GM12873 (cell line): Measurements from ENCODE around the gene ABCG8.

Experiments
- CTCF ChIP-seq: IDR thresholded peaks from 2 replicates; pipeline ENCODE4 v1.5.1; 2012; ENCODE audit warnings: low read depth, mild to moderate bottlenecking, moderate library complexity, low read length, control low read depth; ENCODE audit not compliant: insufficient read depth; ENCODE audit errors: missing control alignments

Gene ABCG8

DNA sequence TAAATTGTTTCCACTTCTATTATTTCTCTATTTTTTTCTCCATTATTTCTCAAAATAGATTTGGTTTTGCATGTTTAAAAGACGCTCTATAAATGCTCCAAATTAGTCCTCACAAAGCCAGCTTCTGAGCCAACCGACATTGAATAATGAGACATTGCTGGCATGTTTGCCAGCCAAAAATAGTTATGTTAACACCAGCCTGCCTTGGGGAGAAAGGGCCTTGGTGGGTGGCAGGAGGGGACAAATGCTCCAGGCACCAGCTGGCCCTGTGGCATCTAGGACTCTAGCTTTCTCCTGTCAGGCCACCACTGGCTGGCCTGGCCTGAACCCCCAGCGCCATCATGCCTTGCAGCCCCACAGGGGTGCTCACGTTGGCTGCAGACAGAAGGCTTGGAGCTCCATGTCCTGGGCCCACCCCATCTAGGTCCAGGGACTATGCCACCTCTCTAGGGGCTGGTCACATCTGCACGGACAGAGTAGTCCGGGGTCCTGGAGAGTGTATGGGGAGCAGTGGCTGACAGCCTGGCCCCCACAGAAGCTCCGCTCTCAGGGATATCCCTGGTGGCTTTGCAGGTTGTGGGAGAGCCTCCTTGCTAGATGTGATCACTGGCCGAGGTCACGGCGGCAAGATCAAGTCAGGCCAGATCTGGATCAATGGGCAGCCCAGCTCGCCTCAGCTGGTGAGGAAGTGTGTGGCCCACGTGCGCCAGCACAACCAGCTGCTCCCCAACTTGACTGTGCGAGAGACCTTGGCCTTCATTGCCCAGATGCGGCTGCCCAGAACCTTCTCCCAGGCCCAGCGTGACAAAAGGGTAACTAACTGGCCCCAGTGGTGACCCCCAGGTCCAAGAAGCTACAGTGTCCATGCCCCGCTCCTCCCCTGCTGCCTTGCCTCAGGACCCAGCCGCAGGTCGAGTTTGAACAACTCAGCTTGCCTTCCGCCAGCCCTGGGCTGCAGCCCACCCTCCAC is 12.5 kb downstream of the ABCG8 start:
- TF ChIP-seq CTCF = no peak

DNA sequence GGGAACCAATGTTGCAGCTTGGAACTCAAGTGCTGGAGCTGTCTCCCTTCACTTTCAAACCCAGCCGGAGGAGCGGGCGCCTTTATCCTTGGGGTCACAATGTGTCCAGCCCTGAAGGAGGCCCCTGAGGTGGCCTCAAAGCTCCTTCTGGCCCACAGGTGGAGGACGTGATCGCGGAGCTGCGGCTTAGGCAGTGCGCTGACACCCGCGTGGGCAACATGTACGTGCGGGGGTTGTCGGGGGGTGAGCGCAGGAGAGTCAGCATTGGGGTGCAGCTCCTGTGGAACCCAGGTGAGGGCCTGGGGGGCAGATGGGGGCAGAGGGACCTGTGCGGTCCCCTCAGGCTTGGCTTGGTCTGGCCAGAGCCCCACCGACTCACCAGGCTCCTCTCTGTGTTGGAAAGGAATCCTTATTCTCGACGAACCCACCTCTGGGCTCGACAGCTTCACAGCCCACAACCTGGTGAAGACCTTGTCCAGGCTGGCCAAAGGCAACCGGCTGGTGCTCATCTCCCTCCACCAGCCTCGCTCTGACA is 13.5 kb downstream of the ABCG8 start:
- no peak for TF ChIP-seq CTCF

GRCh38 chr2:43853141-43854081 is 14.6 kb downstream of the ABCG8 start:
- no peak for TF ChIP-seq CTCF

DNA sequence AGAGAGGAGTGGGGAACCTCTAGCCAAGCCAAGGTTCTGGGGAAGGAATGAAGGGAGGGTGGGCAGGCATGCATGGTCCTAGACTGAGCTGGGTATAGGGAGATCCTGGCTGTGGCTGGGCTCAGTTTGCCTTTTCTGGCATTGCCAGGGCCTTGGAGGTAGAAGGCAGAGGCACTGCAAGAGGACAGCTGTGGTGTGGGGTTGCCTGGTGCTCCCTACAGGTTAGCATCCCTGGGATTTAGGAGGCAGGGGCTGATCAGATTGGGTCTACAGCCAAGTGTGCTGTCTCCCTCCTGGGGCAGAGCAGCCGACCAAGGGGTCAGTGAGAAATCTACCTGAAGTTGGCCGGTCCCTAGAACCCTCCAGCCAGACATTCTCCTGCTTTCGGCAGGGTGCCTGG is 15.9 kb downstream of the ABCG8 start:
- TF ChIP-seq CTCF = no peak

GRCh38 chr2:43855292-43855691 is 16.5 kb downstream of the ABCG8 start:
- TF ChIP-seq CTCF = no peak

GRCh38 chr2:43872151-43872550 is 33.4 kb downstream of the ABCG8 start:
- no peak for TF ChIP-seq CTCF
